HCT116 (cell line): Measurements from ENCODE around the gene SLC36A2. TPM values are rescaled to one million over a fixed set of nuclear protein-coding genes. Genes with fewer than 3 reads are reported as not detected.

ENCODE experiments used
- ATAC-seq: fragments of 200-7000 bp; cut with Tn5 transposase; 2 replicates; pipeline ENCODE4 v1.9.1; 2020; ENCODE audit warnings: mild to moderate bottlenecking, moderate library complexity
- BruUV-seq: library from RNA; stranded (reverse); fragments of 400-500 nt; replicated peaks from 2 replicates; lab custom pipeline; 2021; lab: Mats Ljungman, UMichigan
- CTCF ChIA-PET: fragments of 300-600 bp; sonication (Branson Sonifier 250); formaldehyde crosslinking; loops from one replicate; lab custom pipeline; 2021; ENCODE audit warnings: antibody characterized with exemption; lab: Charles Lee
- POLR2A ChIA-PET: fragments of 300-600, 350-600 bp; sonication (Branson Sonifier 250); formaldehyde crosslinking; loops from one replicate; lab custom pipeline; 2021; ENCODE audit warnings: antibody characterized with exemption; lab: Charles Lee
- RAD21 ChIA-PET, 2 experiments: fragments of 300-600 bp; sonication (Branson Sonifier 250); formaldehyde crosslinking; loops; one replicate each; lab custom pipeline; 2023; ENCODE audit warnings: low total read pairs in 2 of 2; ENCODE audit not compliant: uncharacterized antibody in 2 of 2, unreplicated experiment in 2 of 2, low non-redundant PET in 1 of 2; lab: Charles Lee
- DNase-seq: peaks from one replicate; pipeline ENCODE4 v3.0.0-alpha.2; 2010; ENCODE audit warnings: low read depth, low spot score
- H2AFZ ChIP-seq: fragments of 200-600 bp; shearing (Covaris generic), sonication (generic); 2 replicates; pipeline ENCODE4 v1.6.1; 2017; ENCODE audit warnings: low read depth, mixed run types, mixed read lengths, antibody characterized with exemption, low read length; ENCODE audit not compliant: poor library complexity, severe bottlenecking
- H3K27ac ChIP-seq: 2 replicates; pipeline ENCODE4 v1.5.1; 2012; ENCODE audit warnings: low read depth, low read length
- H3K27me3 ChIP-seq: fragments of 200-600 bp; sonication (generic); 2 replicates; pipeline ENCODE4 v1.6.1; 2016; ENCODE audit warnings: mixed run types, low read length, mixed read lengths; ENCODE audit not compliant: insufficient read depth
- H3K36me3 ChIP-seq, 2 experiments: fragments of 200-500 bp in 1 of 2; fragments of 200-600 bp in 1 of 2; sonication (Bioruptor generic) in 1 of 2; sonication (generic) in 1 of 2; 2 replicates each; pipeline versions ENCODE4 v1.5.1 to v1.6.1; 2014 to 2016; ENCODE audit warnings: low read length in 2 of 2, inconsistent platforms in 1 of 2, mixed read lengths in 1 of 2, mixed run types in 1 of 2; ENCODE audit not compliant: insufficient read depth in 2 of 2, control insufficient read depth in 1 of 2
- H3K4me1 ChIP-seq, 2 experiments: fragments of 200-600 bp in 1 of 2; sonication (generic) in 1 of 2; 2 replicates each; pipeline versions ENCODE4 v1.5.1 to v1.6.1; 2012 to 2017; ENCODE audit warnings: low read length in 2 of 2, inconsistent platforms in 1 of 2, mild to moderate bottlenecking in 1 of 2, mixed read lengths in 1 of 2, mixed run types in 1 of 2, moderate library complexity in 1 of 2; ENCODE audit not compliant: insufficient read depth in 2 of 2, control insufficient read depth in 1 of 2
- H3K4me2 ChIP-seq: fragments of 200-600 bp; sonication (generic); 2 replicates; pipeline ENCODE4 v1.6.1; 2017; ENCODE audit warnings: mixed run types, low read length, mixed read lengths
- H3K4me3 ChIP-seq, 2 experiments: fragments of 200-600 bp in 1 of 2; sonication (generic) in 1 of 2; replicated peaks in 1 of 2; 2 replicates each; pipeline ENCODE4 v1.5.1; 2011 to 2016; ENCODE audit warnings: low read length in 2 of 2, control low read depth in 1 of 2, low read depth in 1 of 2, mild to moderate bottlenecking in 1 of 2, mixed read lengths in 1 of 2, mixed run types in 1 of 2
- H3K79me2 ChIP-seq: fragments of 200-600 bp; sonication (generic); 2 replicates; pipeline ENCODE4 v1.6.1; 2017; ENCODE audit warnings: mild to moderate bottlenecking, mixed run types, low read length, moderate library complexity, mixed read lengths; ENCODE audit not compliant: insufficient read depth
- H3K9ac ChIP-seq: fragments of 200-600 bp; sonication (generic); 2 replicates; pipeline ENCODE4 v1.6.1; 2016; ENCODE audit warnings: low read length, mixed read lengths
- H3K9me2 ChIP-seq: fragments of 200-600 bp; sonication (generic), shearing (Covaris generic); 2 replicates; pipeline ENCODE4 v1.6.1; 2017; ENCODE audit warnings: mixed run types, mild to moderate bottlenecking, moderate library complexity; ENCODE audit not compliant: insufficient read depth
- H3K9me3 ChIP-seq, 2 experiments: fragments of 200-500 bp in 1 of 2; fragments of 200-600 bp in 1 of 2; sonication (Bioruptor generic) in 1 of 2; sonication (generic) in 1 of 2; 2 replicates each; pipeline ENCODE4 v1.6.1; 2014 to 2017; ENCODE audit warnings: low read length in 2 of 2, mixed read lengths in 2 of 2, inconsistent platforms in 1 of 2, low read depth in 1 of 2, mild to moderate bottlenecking in 1 of 2, mixed run types in 1 of 2, moderate library complexity in 1 of 2; ENCODE audit not compliant: control insufficient read depth in 1 of 2, insufficient read depth in 1 of 2
- H4K20me1 ChIP-seq: fragments of 200-600 bp; sonication (generic), shearing (Covaris generic); 2 replicates; pipeline ENCODE4 v1.6.1; 2017; ENCODE audit warnings: mixed run types, mild to moderate bottlenecking, moderate library complexity; ENCODE audit not compliant: insufficient read depth
- CBX3 ChIP-seq: IDR thresholded peaks from 2 replicates; pipeline ENCODE4 v1.6.1; 2012; ENCODE audit warnings: low read depth
- ELF1 ChIP-seq: IDR thresholded peaks from 2 replicates; pipeline ENCODE4 v1.6.1; 2012; ENCODE audit warnings: low read depth, borderline replicate concordance
- EZH2phosphoT487 ChIP-seq: fragments of 200-600 bp; IDR thresholded peaks from 2 replicates; pipeline ENCODE4 v1.6.1; 2018; ENCODE audit warnings: antibody characterized with exemption, borderline replicate concordance
- FOSL1 ChIP-seq: IDR thresholded peaks from 2 replicates; pipeline ENCODE4 v1.6.1; 2012; ENCODE audit warnings: low read depth
- JUND ChIP-seq: IDR thresholded peaks from 2 replicates; pipeline ENCODE4 v1.6.1; 2012
- REST ChIP-seq: IDR thresholded peaks from 2 replicates; pipeline ENCODE4 v1.6.1; 2012; ENCODE audit warnings: low read depth
- SP1 ChIP-seq: IDR thresholded peaks from 2 replicates; pipeline ENCODE4 v1.6.1; 2012; ENCODE audit warnings: low read depth
- YY1 ChIP-seq: IDR thresholded peaks from 2 replicates; pipeline ENCODE4 v1.6.1; 2011; ENCODE audit warnings: low read length, low read depth, moderate library complexity, mild to moderate bottlenecking; ENCODE audit not compliant: insufficient replicate concordance; ENCODE audit errors: extremely low read depth
- ZNF274 ChIP-seq: fragments of 200-500 bp; sonication (Bioruptor generic); IDR thresholded peaks from 2 replicates; pipeline ENCODE4 v1.6.1; 2014; ENCODE audit warnings: mild to moderate bottlenecking, low read depth, low read length, inconsistent platforms
- intact Hi-C: fragments of 100-400 bp; cut with micrococcal nuclease; formaldehyde crosslinking; loops from 2 replicates; pipeline ENCODE4 v1.10.0; 2022
- total RNA-seq: library from RNA; stranded (reverse); gene quantifications from one replicate; pipeline ENCODE4 v1.2.1, GENCODE V29; 2021; ENCODE audit not compliant: unreplicated experiment
- TF ChIP-seq, protein P1 (sequence below), 3 experiments: fragments of 200-600 bp in 1 of 3; sonication (generic) in 1 of 3; IDR thresholded peaks in 2 of 3; conservative IDR thresholded peaks in 1 of 3; 2 replicates each; pipeline ENCODE4 v1.5.1; 2012 to 2017; ENCODE audit warnings: low read depth in 2 of 3, low read length in 2 of 3, antibody characterized with exemption in 1 of 3, borderline replicate concordance in 1 of 3, control low read depth in 1 of 3, mild to moderate bottlenecking in 1 of 3, mixed read lengths in 1 of 3, mixed run types in 1 of 3, moderate library complexity in 1 of 3; ENCODE audit not compliant: insufficient read depth in 1 of 3

SLC36A2 gene
- total RNA-seq, 1 experiment from 2014 or later = not detected

DNA sequence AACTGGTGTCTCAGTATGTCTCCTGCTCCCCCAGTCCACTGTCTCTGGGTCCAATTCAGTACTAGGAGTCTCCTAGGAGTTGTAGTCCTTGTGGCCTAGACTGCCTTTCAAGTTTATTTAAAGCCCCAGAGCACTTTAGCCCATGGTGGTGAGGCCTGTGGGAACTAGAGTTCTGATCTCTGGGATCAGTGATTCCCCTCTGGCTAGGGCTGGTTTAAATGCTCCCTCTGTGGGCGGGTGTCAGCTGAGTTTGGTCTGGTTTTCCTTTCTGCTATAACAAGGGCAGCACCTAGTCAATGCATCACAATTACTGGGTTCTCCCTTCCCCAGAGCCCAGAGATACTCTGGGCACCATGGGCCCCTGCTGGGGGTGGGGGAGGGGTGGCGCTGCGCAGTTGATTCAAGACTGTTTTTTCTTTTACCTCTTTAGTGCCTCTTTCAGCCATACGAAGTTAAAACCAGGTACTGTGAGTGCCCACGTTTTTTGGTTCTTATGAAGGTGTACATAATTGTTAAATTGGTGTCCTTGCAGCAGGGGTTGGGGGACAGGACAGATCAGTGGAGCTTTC is 34.5 kb downstream of the SLC36A2 start:
- no TSS peak for BruUV-seq

More for the DNA sequence above, 34.5 kb downstream of the SLC36A2 start:
- Histone ChIP-seq H3K9me2 (no peaks in the 10 kb centered on the region), H3K9ac (no peak overlapping the region), H3K4me1 (no peaks in the 10 kb centered on the region), H2AFZ (no peak overlapping the region), H3K4me2 (no peak overlapping the region), H4K20me1 (no peaks in the 10 kb centered on the region), H3K36me3 (no peaks in the 10 kb centered on the region), H3K9me3 (no peaks in the 10 kb centered on the region), H3K27ac (no peak overlapping the region), H3K27me3 (no peaks in the 10 kb centered on the region), H3K79me2 (no peaks in the 10 kb centered on the region), H3K4me3 (no peak overlapping the region)
- ChIA-PET CTCF (no interaction called here), RAD21 (no interaction called here), POLR2A (no interaction called here)
- DNase-seq (no peak), ATAC-seq (no peak)
- TF ChIP-seq, protein P1, sequence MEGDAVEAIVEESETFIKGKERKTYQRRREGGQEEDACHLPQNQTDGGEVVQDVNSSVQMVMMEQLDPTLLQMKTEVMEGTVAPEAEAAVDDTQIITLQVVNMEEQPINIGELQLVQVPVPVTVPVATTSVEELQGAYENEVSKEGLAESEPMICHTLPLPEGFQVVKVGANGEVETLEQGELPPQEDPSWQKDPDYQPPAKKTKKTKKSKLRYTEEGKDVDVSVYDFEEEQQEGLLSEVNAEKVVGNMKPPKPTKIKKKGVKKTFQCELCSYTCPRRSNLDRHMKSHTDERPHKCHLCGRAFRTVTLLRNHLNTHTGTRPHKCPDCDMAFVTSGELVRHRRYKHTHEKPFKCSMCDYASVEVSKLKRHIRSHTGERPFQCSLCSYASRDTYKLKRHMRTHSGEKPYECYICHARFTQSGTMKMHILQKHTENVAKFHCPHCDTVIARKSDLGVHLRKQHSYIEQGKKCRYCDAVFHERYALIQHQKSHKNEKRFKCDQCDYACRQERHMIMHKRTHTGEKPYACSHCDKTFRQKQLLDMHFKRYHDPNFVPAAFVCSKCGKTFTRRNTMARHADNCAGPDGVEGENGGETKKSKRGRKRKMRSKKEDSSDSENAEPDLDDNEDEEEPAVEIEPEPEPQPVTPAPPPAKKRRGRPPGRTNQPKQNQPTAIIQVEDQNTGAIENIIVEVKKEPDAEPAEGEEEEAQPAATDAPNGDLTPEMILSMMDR (IDR thresholded peaks at IDR 0.05 in 2 of 3, conservative IDR thresholded peaks at IDR 0.05 in 1 of 3; ENCODE audit: borderline replicate concordance in 1 of 3, insufficient read depth in 1 of 3, low read depth in 2 of 3, low read length in 2 of 3) = no peak
- TF ChIP-seq ZNF274 = no peak
- no peak for TF ChIP-seq YY1
- TF ChIP-seq SP1 = no peak
- no peak for TF ChIP-seq FOSL1
- TF ChIP-seq EZH2phosphoT487 = no peak
- no peak for TF ChIP-seq JUND
- no peak for TF ChIP-seq REST
- TF ChIP-seq ELF1 = no peak
- no peak for TF ChIP-seq CBX3
- intact Hi-C loops = loop anchor here (10.0 kb wide), 1 partner anchor 182 kb away; no protein-coding TSS in a partner anchor
